Heart left ventricle (tissue), 13 donors: ENCODE measurements around the gene ENPP6.

Source experiments
- POLR2A ChIP-seq, 2 donors: fragments of 450-650 bp; IDR thresholded peaks; one replicate each; pipeline ENCODE4 v1.6.1; 2017; ENCODE audit warnings: antibody characterized with exemption in 2 of 2, mild to moderate bottlenecking in 2 of 2, moderate library complexity in 2 of 2
- TF ChIP-seq, protein P1 (sequence below), 12 donors: fragments of 200-600 bp; sonication (generic) in 4 of 12; IDR thresholded peaks; one replicate each; pipeline versions ENCODE4 v1.5.0 to v1.8.0; 2018 to 2022; ENCODE audit warnings: antibody characterized with exemption in 12 of 12, mild to moderate bottlenecking in 5 of 12
- donor health status: ischemic (EF 13 %, LVEDD 7.1; RV severe dilation, severe dysfunction).
- donor health status: DM: no; HTN: yes; CAD: no.
- donor health status: DM: no; HTN: no; CAD: no.
- donor health status: ischemic (EF 25% LVEDD 6.9; RV normal size, moderate dysfunction).
- donor health status: ischemic (EF 25% LVEDD 5.7; RV mildly dilated, moderate dysfunction).
- donor health status: ischemic (EF 35%, LVEDD 5.7; RV mildly dilated, moderate dysfunction).
- donor health status: nonischemic (EF 11% LVEDD 7.7; RV severe dilation, severe dysfunction).
- donor health status: DM: yes; HTN: yes; CAD: no.
- donor health status: PGD.
- donor health status: ischemic (EF 29% LVEDD 5.4; RV normal size, mild dysfunction).
- donor health status: nonischemic (EF 23%, LVEDD 6.1; RV moderate dilation, normal function).

DNA sequence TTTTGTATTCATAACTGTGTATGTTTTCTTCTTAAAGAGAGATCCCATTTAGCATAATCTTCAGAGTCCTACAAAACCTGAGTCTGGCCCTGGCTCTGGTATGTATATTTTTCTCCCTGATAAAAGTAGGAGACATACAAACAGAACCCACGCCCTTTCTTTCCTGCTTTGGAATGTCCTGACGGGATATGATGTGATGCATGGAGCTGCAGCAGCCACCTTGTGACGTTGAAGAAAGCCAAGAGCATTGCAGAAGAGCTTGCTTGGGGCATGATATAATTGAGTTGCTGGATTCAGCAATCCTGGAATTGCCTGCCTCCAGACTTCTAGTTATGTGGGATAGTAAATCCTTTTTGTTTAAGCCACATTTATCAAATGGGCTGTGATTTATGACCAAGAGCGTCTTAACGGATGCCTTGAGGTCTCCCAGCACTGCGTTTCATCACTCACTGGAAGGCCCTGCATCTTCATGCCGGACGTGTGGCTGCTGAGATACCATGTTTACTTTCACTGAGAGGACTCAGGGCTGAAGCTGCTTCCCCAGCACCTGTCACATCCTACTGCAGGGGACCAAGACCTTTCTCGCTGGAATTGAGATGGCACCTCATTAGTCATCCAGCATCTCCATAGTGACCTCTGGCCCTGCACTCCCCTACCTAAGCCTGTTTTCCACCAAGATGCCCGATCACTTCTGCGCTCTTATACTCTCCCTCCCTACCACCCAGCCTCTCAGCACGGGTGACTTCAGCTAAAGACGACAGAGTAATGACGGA lies 107.0 kb downstream of the ENPP6 start:
- TF ChIP-seq, protein P1, sequence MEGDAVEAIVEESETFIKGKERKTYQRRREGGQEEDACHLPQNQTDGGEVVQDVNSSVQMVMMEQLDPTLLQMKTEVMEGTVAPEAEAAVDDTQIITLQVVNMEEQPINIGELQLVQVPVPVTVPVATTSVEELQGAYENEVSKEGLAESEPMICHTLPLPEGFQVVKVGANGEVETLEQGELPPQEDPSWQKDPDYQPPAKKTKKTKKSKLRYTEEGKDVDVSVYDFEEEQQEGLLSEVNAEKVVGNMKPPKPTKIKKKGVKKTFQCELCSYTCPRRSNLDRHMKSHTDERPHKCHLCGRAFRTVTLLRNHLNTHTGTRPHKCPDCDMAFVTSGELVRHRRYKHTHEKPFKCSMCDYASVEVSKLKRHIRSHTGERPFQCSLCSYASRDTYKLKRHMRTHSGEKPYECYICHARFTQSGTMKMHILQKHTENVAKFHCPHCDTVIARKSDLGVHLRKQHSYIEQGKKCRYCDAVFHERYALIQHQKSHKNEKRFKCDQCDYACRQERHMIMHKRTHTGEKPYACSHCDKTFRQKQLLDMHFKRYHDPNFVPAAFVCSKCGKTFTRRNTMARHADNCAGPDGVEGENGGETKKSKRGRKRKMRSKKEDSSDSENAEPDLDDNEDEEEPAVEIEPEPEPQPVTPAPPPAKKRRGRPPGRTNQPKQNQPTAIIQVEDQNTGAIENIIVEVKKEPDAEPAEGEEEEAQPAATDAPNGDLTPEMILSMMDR (IDR thresholded peaks at IDR 0.05): no peak
- no peak for TF ChIP-seq POLR2A (IDR thresholded peaks at IDR 0.05)
